ENCODE measurements around the gene CENPP.

GRCh38 chr9:92518199-92518598, 192.4 kb downstream of the CENPP start:
- TF ChIP-seq CTCF (conservative IDR thresholded peaks at IDR 0.05 in 1 of 2, IDR thresholded peaks at IDR 0.05 in 1 of 2; ENCODE audit: extremely low read depth in 1 of 2, insufficient read depth in 1 of 2, low read depth in 1 of 2, low read length in 2 of 2) (no peak), EZH2 (IDR thresholded peaks at IDR 0.05; ENCODE audit: borderline replicate concordance, low read length) (no peak)
